ENCODE data around the gene DOC2A. TPM values are rescaled to one million over a fixed set of nuclear protein-coding genes. Genes with fewer than 3 reads are reported as not detected.

DOC2A gene
- total and polyA plus RNA-seq, 2 experiments from 2014 or later = 9.8 to 10.0 TPM

DNA sequence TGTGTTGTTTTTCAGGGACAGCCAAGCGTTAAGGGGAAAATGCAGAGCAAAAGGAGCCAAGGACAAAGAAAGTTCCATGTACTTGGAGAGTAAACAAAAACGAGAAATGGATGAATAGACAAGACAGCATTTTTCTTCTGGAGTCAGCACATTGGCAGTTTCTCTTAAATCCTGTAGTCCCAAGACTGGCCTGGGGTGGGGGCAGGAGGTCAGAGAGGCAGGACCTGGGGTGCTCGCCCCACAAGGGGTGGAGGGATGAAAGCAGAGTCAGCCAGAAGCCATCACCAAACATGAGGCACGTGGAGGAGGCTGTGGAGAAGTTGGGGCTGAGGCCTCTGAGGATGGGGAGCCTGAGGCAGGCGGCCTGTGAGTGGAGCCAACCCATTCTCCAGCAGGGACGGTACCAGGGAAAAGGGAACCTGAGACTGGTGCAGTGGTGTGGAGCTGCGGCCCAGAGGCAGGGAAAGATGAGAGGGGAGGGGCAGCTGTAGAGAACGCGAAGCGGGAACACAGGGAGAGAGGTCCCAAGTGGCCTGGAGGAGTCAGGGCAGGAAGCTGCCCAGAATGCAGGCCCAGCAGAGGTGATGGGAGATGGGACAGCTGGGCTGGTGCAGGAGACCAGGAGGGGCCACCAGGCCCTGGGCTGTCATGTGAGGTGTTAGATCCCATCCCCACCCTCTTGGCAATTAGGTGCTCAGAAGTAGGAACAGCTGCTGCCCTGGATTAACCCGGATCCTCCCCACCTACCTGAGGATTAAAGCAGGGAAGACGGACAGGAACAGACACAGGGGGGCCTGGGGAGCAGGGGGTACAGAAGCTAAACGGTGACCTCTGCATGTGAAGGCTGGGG is 17.0 kb upstream of the DOC2A start:
- Histone ChIP-seq H3K4me2 (no peak overlapping the region), H3F3A (replicated peaks; ENCODE audit: low read depth) (0 out of 2 replicates have a peak, but pooled peaks cover 3% of the 10 kb centered on the region), H3K79me2 (replicated peaks; ENCODE audit: insufficient read depth) (no peaks in the 10 kb centered on the region), H4K20me1 (replicated peaks; ENCODE audit: insufficient read depth) (no peaks in the 10 kb centered on the region; the same call in 1 of the 2 replicates), H3K4me3 (no peak overlapping the region), H3K9me2 (ENCODE audit: insufficient read depth) (no peaks in the 10 kb centered on the region), H3K4me1 (ENCODE audit: insufficient read depth) (peaks cover 24% of the 10 kb centered on the region), H3K27ac (ENCODE audit: low read depth) (no peak overlapping the region), H2AFZ (no peak overlapping the region), H3K36me3 (ENCODE audit: insufficient read depth) (no peaks in the 10 kb centered on the region), H3K27me3 (ENCODE audit: insufficient read depth) (no peaks in the 10 kb centered on the region)
- Mint-ChIP-seq H3K27me3 (ENCODE audit: insufficient read depth, low read depth, poor library complexity) (peaks cover 18% of the 10 kb centered on the region), H3K4me1 (peaks cover 39% of the 10 kb centered on the region), H3K4me3 (peak overlapping the region; percentile 10; the same call in 2 of the 3 replicates), H3K36me3 (ENCODE audit: low read depth) (peaks cover 3% of the 10 kb centered on the region; the same call in 2 of the 3 replicates), H3K27ac (no peak overlapping the region), H3K9me3 (no peaks in the 10 kb centered on the region)
- ATAC-seq (peak; percentile 3; the same call in 2 of the 3 replicates), DNase-seq (ENCODE audit: low spot score) (peak; percentile 46)
- TF ChIP-seq, protein P1, sequence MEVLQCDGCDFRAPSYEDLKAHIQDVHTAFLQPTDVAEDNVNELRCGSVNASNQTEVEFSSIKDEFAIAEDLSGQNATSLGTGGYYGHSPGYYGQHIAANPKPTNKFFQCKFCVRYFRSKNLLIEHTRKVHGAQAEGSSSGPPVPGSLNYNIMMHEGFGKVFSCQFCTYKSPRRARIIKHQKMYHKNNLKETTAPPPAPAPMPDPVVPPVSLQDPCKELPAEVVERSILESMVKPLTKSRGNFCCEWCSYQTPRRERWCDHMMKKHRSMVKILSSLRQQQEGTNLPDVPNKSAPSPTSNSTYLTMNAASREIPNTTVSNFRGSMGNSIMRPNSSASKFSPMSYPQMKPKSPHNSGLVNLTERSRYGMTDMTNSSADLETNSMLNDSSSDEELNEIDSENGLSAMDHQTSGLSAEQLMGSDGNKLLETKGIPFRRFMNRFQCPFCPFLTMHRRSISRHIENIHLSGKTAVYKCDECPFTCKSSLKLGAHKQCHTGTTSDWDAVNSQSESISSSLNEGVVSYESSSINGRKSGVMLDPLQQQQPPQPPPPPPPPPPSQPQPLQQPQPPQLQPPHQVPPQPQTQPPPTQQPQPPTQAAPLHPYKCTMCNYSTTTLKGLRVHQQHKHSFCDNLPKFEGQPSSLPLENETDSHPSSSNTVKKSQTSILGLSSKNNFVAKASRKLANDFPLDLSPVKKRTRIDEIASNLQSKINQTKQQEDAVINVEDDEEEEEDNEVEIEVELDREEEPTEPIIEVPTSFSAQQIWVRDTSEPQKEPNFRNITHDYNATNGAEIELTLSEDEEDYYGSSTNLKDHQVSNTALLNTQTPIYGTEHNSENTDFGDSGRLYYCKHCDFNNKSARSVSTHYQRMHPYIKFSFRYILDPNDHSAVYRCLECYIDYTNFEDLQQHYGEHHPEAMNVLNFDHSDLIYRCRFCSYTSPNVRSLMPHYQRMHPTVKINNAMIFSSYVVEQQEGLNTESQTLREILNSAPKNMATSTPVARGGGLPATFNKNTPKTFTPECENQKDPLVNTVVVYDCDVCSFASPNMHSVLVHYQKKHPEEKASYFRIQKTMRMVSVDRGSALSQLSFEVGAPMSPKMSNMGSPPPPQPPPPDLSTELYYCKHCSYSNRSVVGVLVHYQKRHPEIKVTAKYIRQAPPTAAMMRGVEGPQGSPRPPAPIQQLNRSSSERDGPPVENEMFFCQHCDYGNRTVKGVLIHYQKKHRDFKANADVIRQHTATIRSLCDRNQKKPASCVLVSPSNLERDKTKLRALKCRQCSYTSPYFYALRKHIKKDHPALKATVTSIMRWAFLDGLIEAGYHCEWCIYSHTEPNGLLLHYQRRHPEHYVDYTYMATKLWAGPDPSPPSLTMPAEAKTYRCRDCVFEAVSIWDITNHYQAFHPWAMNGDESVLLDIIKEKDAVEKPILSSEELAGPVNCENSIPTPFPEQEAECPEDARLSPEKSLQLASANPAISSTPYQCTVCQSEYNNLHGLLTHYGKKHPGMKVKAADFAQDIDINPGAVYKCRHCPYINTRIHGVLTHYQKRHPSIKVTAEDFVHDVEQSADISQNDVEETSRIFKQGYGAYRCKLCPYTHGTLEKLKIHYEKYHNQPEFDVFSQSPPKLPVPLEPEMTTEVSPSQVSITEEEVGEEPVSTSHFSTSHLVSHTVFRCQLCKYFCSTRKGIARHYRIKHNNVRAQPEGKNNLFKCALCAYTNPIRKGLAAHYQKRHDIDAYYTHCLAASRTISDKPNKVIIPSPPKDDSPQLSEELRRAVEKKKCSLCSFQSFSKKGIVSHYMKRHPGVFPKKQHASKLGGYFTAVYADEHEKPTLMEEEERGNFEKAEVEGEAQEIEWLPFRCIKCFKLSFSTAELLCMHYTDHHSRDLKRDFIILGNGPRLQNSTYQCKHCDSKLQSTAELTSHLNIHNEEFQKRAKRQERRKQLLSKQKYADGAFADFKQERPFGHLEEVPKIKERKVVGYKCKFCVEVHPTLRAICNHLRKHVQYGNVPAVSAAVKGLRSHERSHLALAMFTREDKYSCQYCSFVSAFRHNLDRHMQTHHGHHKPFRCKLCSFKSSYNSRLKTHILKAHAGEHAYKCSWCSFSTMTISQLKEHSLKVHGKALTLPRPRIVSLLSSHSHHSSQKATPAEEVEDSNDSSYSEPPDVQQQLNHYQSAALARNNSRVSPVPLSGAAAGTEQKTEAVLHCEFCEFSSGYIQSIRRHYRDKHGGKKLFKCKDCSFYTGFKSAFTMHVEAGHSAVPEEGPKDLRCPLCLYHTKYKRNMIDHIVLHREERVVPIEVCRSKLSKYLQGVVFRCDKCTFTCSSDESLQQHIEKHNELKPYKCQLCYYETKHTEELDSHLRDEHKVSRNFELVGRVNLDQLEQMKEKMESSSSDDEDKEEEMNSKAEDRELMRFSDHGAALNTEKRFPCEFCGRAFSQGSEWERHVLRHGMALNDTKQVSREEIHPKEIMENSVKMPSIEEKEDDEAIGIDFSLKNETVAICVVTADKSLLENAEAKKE (CRISPR knock-in tag; IDR thresholded peaks at IDR 0.05) = no peak
- TF ChIP-seq POLR2AphosphoS5 (IDR thresholded peaks at IDR 0.05; ENCODE audit: low read depth) (no peak), EZH2phosphoT487 (IDR thresholded peaks at IDR 0.05; ENCODE audit: unreplicated experiment) (no peak), CREB1 (CRISPR knock-in tag; IDR thresholded peaks at IDR 0.05; ENCODE audit: low read depth) (no peak), ZNF331 (CRISPR knock-in tag; IDR thresholded peaks at IDR 0.05; ENCODE audit: low read depth) (no peak)
- TF ChIP-seq, protein P2, sequence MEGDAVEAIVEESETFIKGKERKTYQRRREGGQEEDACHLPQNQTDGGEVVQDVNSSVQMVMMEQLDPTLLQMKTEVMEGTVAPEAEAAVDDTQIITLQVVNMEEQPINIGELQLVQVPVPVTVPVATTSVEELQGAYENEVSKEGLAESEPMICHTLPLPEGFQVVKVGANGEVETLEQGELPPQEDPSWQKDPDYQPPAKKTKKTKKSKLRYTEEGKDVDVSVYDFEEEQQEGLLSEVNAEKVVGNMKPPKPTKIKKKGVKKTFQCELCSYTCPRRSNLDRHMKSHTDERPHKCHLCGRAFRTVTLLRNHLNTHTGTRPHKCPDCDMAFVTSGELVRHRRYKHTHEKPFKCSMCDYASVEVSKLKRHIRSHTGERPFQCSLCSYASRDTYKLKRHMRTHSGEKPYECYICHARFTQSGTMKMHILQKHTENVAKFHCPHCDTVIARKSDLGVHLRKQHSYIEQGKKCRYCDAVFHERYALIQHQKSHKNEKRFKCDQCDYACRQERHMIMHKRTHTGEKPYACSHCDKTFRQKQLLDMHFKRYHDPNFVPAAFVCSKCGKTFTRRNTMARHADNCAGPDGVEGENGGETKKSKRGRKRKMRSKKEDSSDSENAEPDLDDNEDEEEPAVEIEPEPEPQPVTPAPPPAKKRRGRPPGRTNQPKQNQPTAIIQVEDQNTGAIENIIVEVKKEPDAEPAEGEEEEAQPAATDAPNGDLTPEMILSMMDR (conservative IDR thresholded peaks at IDR 0.05; ENCODE audit: low read depth in 2 of 2) = no peak; a peak in 1 of 4 replicates

Data from GM23338 (cell line).